Measurements from ENCODE around the gene GSTA4.
A peak's percentile ranks its signal among the peaks of the same experiment; 100 is the strongest.
"Not testable (repeated sequence)": the region's sequence is repeated elsewhere in the genome, so short reads cannot be mapped to it uniquely, and the experiment has no call there.

The GSTA4 gene

GRCh38 chr6:52953911-52954839 is 40.9 kb downstream of the GSTA4 start:
- TF ChIP-seq CTCF (conservative IDR thresholded peaks at IDR 0.05; ENCODE audit: control insufficient read depth, insufficient read depth, low read depth, low read length): no peak
- DNase-seq (ENCODE audit: low read depth): no peak
- no peak overlapping the region for H3K4me3 ChIP-seq (ENCODE audit: control insufficient read depth, low read depth, low read length)

- no peak for DNase-seq (ENCODE audit: low read depth)
- H3K4me3 ChIP-seq (ENCODE audit: control insufficient read depth, low read depth, low read length): no peak overlapping the region
- no peak for TF ChIP-seq CTCF (conservative IDR thresholded peaks at IDR 0.05; ENCODE audit: control insufficient read depth, insufficient read depth, low read depth, low read length)
Observed at GRCh38 chr6:52946306-52946705, 48.8 kb downstream of the GSTA4 start.

GRCh38 chr6:52942821-52943220 is 52.3 kb downstream of the GSTA4 start:
- not testable (repeated sequence) for DNase-seq (ENCODE audit: low read depth); H3K4me3 ChIP-seq (ENCODE audit: control insufficient read depth, low read depth, low read length)

GRCh38 chr6:52942221-52942620 is 52.9 kb downstream of the GSTA4 start:
- no peak for DNase-seq (ENCODE audit: low read depth)
- no peak overlapping the region for H3K4me3 ChIP-seq (ENCODE audit: control insufficient read depth, low read depth, low read length)
- TF ChIP-seq CTCF (conservative IDR thresholded peaks at IDR 0.05; ENCODE audit: control insufficient read depth, insufficient read depth, low read depth, low read length): no peak

GRCh38 chr6:52937908-52938307 is 57.2 kb downstream of the GSTA4 start:
- no peak overlapping the region for H3K4me3 ChIP-seq (ENCODE audit: control insufficient read depth, low read depth, low read length)
- TF ChIP-seq CTCF (conservative IDR thresholded peaks at IDR 0.05; ENCODE audit: control insufficient read depth, insufficient read depth, low read depth, low read length): no peak
- peak; percentile 17 for DNase-seq (ENCODE audit: low read depth)

GRCh38 chr6:52933778-52934177 is 61.3 kb downstream of the GSTA4 start:
- TF ChIP-seq CTCF (conservative IDR thresholded peaks at IDR 0.05; ENCODE audit: control insufficient read depth, insufficient read depth, low read depth, low read length): no peak
- no peak overlapping the region for H3K4me3 ChIP-seq (ENCODE audit: control insufficient read depth, low read depth, low read length)
- no peak for DNase-seq (ENCODE audit: low read depth)

GRCh38 chr6:52931351-52931750 is 63.7 kb downstream of the GSTA4 start:
- DNase-seq (ENCODE audit: low read depth): no peak
- no peak overlapping the region for H3K4me3 ChIP-seq (ENCODE audit: control insufficient read depth, low read depth, low read length)
- no peak for TF ChIP-seq CTCF (conservative IDR thresholded peaks at IDR 0.05; ENCODE audit: control insufficient read depth, insufficient read depth, low read depth, low read length)

Data from fibroblast of mammary gland (primary cell).